MM.1S (cell line): ENCODE data around the gene PDGFRB.

Source experiments
- CTCF ChIP-seq: fragments of 300-600 bp; sonication (generic); IDR thresholded peaks from 2 replicates; pipeline ENCODE4 v1.5.1; 2016; ENCODE audit warnings: antibody characterized with exemption, low read length, mixed read lengths
- EZH2 ChIP-seq: fragments of 300-600 bp; sonication (generic); optimal IDR thresholded peaks from 2 replicates; pipeline ENCODE3; 2017; ENCODE audit warnings: low read depth, mild to moderate bottlenecking, antibody characterized with exemption, low read length, mixed read lengths

- TF ChIP-seq CTCF (no peak), EZH2 (no peak)
Observed at GRCh38 chr5:150111122-150111521, 44.5 kb downstream of the PDGFRB start.
